ENCODE data around the gene FYCO1.

FYCO1 gene

DNA sequence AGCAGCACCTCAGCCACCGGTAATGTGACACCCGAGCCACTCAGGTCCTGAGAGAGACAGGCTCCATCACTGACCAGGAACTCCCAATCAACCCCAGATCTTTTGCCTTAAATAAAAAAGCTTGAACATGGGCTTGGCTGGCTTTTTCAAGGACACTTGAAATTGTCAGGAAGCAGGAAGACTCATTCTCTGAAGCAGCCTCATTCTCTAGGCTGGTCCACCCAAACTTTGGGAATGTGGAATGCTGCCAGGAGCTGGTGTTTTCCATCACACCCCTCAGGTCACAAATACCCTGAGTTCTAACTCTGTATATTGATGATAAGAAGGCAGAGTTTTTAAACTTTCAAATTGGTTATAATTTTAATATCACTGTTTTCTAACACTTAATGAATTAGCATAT, 35.3 kb downstream of the FYCO1 start:
- DNase-seq, result no peak

DNA sequence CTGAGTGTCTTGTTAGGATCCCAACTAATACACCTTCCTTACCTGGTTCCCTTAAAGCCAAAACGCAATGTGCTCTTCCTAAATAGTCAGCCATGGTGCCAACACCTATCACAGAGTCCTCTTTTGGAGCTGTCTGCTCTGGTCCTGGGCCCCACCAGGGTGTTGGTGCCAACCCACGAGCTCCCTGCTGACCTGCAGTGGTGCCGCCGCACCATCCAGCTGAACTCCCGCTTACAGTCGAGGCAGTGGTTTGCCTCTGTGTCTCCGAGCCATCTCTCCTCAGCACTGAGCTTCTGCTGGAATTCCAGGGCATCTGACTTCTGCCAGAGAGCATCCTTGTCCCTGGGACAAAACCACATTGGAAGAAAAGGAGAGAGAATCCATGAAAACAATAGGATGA, 36.4 kb downstream of the FYCO1 start:
- no peak for DNase-seq

DNA sequence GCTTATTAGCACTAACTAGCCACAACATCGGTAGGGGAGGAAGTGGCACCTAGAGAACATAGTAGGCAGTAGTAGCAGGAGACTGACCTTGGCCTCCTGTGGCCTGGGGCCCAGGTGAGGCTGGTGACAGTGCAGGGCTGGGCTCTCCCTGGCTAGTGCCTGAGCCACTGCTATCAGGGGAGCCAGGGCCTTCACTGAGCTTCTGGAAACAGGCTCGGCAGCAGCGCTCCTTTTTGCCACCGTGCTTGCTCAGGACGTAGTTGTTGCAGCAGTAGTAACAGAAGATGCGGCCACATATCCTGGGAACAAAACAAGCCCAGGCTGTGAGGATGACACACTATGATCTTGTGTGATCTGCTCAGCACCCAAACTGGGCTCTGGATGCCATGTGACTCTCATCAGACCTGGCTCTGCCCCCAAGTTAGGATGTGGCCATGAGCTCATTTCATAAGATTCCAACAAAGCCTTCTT, 37.3 kb downstream of the FYCO1 start:
- peak in 1 of 5 experiments; percentile 35 for DNase-seq

DNA sequence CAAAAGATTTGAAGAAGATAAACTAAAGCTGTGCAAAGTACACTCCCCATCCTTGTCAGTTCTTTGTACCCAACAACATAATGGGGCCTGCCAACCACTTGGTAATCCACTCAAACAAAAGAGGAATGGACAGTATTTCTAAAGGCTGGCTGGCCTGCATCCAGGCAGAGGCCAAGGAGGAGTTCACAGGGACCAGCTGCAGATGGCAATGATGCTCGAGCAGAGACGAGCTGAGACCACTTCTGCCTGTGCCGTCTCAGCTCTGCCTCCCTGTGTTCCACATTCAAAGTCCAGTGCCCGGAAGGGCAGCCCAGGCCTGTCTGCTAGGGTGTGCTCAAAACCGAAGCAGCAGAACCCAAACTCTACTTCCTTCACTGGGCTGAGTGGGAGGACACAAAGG, 38.0 kb downstream of the FYCO1 start:
- DNase-seq, result no peak

DNA sequence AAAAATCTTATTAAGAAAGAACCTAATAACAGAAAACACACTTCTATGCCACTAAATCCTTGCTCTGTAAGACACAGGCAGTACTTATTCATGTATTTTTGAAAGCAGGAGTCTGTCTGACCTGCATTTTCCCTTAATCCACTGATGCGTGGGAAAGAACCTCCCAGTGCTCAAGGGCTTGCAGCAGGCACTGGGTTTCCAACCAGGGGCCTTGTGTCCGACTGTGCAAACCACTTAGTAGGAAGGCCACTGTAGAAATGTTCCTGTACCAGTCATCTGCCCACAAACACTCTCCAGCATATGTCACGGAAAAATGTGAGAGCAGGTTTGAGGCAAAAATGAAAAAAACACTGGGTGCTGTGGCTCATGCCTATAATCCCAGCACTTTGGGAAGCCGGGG, 39.9 kb downstream of the FYCO1 start:
- no peak for DNase-seq

DNA sequence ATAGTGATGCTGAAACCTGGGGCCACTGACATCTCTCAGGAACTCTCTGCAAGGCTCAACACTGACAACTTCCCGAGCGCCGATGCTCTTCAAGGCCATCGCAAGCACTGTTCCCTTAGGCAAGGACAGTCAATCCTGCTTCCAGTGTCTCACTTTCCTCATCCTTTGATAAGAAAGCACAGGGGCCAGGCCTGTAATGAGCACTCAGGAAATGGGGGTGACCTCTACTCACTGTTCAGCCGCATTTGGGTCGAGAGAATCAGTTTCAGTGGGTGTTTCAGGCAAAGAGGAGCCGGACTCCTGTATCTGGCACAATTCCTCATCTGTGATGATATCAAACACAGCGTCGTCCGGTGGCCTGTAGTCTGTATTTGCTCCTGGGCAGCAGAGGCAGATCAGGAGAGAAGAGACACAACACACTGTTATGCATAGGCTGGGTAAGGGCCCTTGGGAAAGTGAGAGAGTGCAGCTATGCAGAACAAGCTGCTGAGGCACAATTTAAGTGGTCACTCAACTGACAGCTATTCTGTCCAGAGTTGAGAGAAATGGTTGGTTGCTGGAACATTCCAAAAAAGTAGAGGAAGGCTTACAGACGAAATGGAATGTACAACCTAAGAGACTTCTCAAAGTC, 40.5 kb downstream of the FYCO1 start:
- DNase-seq, result no peak

DNA sequence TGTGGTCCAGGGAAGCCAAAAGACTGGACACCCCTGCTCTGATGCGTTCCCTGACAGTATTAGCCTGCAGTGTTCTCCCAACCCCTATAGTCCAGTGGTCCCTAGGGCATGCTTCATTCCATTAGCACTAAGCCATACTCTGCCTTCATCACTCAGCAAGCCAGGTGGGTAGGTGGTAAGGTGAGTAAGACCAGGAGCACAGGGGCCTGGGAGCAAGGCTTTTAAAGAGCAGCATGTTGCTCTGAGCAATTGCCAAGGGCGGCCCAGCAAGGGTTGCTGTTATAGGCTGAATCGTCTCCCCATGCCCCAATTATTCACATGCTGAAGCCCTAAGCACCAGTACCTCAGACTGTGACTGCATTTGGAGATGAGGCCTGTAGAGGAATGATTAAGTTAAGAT, 41.3 kb downstream of the FYCO1 start:
- DNase-seq, result no peak

DNA sequence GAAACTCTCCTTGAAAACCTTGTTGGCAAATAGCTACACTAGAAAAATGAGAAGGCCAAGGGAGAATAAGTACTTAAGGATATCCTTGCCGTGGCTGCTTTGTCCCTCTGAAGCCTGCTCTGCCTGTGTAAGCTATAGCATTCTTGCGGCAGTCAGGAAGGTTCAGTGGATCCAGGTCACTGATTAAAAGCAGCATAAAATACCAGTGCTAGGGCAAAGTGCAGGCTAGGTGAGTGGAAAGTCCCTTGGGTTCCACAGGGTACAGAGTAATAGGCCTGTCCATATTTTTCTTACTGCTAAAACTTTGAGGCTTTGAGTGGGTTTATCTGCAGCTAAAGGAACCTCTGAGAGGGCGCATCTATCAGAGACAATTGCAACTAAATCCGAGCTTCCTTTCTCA, 42.1 kb downstream of the FYCO1 start:
- DNase-seq, result no peak

DNA sequence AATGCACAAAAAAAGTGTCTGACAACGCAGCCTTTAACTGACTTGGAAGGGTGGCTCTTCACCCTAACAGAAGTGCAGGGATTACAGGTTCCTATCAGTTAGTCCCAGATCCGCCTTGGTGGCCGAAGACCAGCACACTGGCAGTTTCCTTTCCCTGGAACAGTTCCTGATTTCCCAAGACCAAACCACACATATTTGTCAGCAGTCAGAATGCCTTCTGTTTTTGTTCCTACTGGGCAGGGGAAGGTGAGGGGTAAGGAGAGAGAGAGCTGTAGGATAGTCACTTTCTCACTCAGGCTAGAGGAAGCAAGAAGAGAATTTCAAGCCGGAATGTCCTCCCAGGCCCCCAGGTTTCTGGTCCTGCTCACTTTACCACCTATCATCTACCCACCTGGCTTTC, 43.2 kb downstream of the FYCO1 start:
- no peak for DNase-seq

DNA sequence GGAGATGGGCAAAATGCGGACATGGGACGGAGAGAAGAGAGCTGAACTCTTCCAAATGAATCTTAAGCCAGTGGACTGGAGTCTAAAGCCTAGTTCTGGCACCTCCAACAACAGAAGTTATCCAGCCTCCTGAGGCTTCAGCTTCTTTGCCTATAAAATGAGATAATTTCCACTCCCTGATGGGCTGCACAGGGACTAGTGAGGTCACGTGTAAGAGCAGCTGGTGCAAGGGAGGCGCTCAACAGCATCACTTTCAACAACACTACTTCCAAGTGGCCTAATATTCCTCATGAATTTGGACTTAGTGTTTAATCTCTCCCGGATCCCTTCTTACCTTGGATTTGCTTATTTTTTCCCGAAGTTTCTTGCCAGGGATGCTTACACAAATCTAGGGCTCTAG, 43.7 kb downstream of the FYCO1 start:
- no peak for DNase-seq

DNA sequence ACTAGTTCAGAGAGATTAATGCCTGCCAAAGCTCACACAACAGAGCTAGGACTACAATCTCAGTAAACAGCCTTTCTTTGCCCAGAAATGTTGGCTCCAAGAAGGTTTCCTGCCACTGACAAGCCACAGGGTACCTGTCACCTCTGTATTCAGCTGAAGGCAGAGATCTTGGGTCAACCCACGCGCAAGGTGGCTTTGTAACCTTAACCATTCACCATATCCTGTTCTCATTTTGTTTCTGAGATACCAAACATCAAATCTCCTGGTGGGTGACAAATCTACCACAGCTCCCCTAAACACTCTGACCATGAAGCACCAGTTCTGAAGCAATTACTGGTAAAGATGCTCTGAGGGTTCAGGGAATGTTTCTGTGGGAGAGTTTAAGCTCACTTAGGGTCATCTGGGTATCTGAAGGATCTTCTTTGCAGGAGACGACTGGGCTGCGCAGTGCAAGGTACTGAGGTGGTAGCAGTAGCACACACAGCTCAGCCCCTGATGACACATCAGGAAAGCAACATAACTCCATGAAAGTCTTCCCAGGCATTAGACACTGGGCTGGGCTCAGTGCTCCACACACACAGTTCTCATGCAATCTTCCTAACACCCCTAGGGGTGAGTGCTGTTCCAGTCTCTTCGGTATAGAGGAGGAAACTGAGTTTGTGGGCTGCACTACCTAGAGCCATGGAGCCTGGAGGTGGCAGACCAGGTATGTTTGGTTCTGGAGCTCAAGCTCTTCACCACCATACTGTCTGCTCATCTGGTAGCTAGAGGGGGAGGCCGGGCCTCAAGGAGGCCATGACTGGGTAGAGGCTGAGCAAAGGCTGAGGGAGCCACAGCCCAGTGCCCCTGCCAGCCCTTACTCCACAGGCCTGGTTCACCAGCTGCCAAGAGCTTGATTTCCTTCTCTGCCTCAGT, 44.7 kb downstream of the FYCO1 start:
- peak in 3 of 5 experiments; percentile 20 to 86 (median 82) for DNase-seq

DNA sequence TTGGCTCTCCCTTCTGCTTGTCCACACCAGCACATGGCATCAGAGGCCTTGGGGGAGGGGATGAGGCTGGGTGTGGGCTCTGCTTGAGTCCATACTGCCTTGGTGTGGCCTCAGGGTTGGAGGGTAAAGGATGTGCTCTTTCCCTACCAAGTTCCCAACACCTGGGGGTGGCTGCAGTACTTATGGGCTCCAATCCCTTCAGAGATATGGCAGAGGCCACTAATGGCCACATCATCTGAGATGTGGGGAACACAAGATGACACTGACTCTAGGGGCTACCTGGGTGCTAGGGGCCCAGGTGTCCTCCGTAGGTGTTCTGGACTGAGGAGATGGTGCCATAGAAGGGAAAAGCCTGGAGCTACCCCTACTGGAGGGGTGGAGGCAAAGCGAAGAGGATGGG, 45.5 kb downstream of the FYCO1 start:
- no peak for DNase-seq

DNA sequence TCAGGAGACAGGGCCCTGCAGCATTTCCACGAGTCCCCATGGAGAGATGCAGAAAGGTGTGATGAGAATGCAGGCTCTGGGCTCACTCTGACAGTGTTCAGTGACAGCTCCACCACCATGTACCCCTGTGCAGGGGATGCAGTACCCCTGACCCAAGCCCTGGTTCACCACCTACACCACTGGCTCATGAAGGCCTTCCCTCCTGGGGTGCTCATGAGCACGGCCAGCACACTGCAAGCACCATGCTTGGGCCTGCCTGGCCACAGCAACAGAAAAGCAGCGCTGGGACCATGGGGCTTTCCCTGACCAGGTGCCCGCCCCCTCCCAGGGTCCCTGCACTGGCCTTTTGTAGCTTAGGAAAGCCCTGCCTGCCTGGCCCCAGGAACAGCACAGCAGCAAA, 46.2 kb downstream of the FYCO1 start:
- no peak for DNase-seq

DNA sequence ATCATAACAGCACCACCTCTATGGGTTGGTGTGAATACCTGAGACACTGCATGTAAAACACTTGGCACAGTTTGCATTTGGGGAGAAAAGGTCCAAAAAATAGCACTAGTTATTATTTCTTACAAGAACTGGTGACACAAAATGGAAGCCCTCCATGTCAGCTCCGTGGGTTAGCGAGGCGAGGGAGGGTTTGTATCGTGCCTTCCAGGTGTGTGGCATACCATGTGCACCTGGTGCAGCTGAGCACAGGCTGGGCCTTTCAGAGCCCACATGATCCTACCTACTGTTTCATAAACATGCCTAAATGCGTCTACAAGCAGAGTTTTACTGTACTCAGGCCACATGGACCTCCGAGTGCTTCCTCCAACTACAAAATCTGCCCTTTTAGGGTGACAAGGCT, 46.7 kb downstream of the FYCO1 start:
- DNase-seq, result no peak

DNA sequence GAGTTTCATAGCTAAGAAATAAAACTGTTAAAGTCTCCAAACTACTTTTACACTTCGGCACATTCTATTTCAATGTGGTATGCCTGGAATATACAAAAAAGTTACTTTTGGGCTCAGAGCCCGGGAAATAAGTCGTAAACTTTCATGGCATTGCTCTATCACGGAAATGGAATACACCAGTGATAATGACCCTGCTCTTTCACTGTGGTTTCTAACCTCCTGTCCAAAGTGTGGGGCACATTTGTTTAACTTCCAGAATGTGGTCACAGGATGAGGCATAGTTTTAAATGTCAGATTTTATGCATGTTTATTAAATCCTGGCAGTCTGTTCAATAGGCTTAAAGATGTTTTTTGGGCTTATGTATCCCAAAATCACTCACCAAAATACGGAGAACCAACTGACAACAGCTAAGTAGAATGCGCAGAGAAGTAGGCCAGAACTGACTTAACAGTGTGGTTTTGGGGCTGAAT, 47.3 kb downstream of the FYCO1 start:
- DNase-seq, result no peak

DNA sequence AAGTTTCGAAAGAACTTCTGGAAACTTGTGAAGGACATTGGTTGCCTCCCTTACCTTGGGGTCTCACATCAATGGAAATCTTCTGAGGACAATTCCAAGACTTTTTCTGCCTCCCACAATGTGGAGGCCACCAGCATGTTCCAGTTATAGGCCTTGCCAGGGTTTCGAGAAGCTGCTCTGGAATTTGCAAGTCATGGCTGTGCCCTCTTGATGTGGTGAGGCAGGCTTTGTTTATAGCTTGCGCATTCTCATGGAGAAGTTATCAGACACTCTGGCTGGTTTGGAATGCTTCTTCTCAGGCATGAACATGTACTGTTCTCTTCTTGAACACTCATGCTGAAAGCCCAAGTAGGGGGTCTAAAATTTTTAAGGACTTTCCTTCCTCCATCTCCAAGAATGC, 48.3 kb downstream of the FYCO1 start:
- DNase-seq, result no peak

DNA sequence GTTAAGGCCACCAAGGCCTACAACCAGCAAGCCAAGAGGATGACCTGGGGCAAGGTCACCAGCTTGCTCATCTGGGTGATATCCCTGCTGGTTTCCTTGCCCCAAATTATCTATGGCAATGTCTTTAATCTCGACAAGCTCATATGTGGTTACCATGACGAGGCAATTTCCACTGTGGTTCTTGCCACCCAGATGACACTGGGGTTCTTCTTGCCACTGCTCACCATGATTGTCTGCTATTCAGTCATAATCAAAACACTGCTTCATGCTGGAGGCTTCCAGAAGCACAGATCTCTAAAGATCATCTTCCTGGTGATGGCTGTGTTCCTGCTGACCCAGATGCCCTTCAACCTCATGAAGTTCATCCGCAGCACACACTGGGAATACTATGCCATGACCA, 48.7 kb downstream of the FYCO1 start:
- peak in 2 of 5 experiments; percentile 41 to 44 for DNase-seq

DNA sequence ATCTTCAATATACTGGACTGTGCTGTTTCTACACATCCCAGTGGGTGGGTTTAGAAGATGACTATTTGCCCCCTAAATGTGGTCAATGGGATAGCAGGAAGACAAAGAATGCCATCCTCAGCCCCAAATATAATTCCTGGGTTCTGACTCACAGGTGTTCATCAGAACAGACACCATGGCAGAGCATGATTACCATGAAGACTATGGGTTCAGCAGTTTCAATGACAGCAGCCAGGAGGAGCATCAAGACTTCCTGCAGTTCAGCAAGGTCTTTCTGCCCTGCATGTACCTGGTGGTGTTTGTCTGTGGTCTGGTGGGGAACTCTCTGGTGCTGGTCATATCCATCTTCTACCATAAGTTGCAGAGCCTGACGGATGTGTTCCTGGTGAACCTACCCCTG, 49.3 kb downstream of the FYCO1 start:
- peak in 2 of 5 experiments; percentile 28 to 44 for DNase-seq

DNA sequence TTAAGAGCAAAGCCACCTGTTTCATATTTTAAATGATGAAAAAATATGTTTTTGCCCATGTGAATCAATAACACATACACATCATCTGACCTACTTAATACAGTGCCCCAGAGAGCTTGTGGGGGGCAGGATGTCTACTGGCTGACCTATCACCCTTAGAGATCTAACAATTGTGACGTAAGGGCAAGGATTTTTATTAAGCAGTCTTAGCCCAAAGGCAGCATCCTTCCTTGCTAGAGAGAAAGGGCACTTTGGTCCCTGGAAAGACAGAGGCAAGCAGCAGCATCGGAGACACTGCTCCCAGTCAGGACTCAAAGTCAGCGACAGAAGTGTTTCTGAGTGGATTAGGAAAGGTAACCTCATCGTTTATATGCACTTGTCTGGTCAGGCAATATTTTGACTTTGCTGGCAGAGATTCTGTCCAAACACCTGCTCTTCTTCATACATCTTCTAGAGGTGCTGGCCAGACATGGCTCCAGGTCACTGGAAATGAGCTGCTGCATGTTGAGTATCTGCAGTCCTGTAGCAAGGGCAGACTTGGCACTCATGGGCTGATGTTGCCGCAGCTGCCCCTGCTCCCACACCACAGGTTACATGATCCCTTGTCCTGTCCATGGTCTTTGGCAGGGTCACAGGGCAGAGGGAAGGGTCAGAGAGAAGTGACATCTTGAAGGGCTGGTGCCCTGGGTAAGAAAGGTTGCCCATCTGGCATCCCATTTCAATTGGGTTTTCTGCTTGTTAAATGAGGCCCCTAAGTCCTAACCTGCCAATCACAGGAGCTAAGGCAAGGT, 50.6 kb downstream of the FYCO1 start:
- DNase-seq, result peak in 1 of 5 experiments; percentile 47

DNA sequence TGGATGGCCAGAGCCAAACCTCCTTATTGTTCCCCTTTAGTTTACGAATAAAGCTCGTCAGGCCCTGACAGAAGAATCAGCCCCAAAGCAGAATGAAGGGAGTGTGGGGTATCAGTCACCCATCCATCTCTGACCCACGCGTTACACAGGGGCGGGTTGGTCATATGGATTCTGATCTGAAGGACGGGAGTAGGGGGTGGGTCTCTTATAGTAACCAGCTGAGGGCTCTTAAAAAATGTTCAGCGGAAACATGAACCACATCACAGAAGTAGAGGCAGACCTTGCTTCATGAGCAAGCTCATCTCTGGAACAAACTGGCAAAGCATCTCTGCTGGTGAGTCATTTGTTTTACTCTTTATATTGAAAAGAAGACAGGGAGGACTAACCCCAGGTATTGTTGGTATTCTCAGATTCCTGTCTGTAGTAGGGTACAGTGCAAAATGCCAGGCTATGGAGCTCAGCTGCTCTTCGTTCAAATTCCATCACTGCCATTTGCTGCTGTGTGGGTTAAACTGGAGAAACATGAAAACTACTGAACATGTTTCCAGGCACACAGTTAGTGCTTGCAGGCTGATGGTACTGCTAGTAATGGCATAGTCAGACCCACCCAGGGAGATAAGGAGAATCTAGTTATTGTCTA, 52.3 kb downstream of the FYCO1 start, which contains the start of gene CXCR6:
TSS of gene CXCR6 (plus strand) at position 258 of the 640 bp plus-strand sequence. CDS start 3,018 bp downstream, outside the sequence.
- peak in 3 of 5 experiments; percentile 25 to 82 (median 60) for DNase-seq

DNA sequence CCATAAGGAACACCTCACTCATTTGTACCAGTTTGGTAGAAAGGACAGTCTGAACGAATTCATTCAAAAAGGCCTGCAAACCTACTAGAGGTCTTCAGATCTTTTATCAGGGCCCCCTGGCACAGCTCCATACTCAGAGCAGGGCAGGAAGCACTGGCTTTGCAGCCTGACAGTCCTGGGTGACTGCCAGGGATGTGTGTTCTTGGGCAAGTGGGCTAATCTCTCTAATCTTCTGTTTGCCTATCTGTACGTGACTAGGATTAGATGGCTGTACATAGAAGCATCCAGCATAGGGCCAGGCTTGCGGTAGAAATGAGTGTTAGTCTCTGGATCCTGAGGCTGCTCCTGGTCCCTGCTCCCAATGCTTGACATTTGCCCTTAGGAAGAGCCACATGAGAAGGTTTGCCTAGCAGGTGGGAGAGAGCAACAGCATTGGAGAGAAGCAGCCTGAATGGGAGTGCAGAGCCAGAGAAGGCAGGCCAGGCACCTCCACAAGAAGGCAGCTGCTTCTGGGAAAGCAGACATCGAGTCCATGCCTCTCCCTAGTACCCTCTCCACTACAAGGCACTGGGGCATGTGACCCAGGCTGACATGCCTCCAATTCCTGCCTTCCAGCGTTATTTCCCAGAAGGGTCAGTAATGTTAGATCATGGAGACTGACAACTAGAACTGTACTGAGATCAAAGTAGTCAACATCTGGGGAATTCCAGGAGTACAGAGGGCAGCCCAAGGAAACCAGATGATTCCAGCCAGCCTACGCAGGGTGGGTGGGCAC, 53.4 kb downstream of the FYCO1 start:
- DNase-seq, result no peak
